Astrocyte (in vitro differentiated cells and primary cell): ENCODE measurements around the gene SDK1.

Experiments used
- CTCF ChIP-seq: IDR thresholded peaks from 2 replicates; pipeline ENCODE4 v1.5.1; 2011; ENCODE audit warnings: low read depth, mild to moderate bottlenecking, inconsistent platforms, low read length, moderate library complexity; ENCODE audit not compliant: insufficient read depth
- EZH2 ChIP-seq: IDR thresholded peaks from 2 replicates; pipeline ENCODE4 v1.6.1; 2012; ENCODE audit warnings: mild to moderate bottlenecking, low read length, inconsistent platforms; ENCODE audit not compliant: insufficient read depth

- TF ChIP-seq CTCF (no peak), EZH2 (no peak)
Measured at GRCh38 chr7:3725155-3726059, 424.4 kb downstream of the SDK1 start.
